ENCODE data around the gene KRT27.
"Not testable (repeated sequence)": the region's sequence is repeated elsewhere in the genome, so short reads cannot be mapped to it uniquely, and the experiment has no call there.

Gene KRT27

GRCh38 chr17:40753804-40754203 lies 28.5 kb downstream of the KRT27 start:
- DNase-seq (ENCODE audit: low read depth), result no peak

- no peak for DNase-seq (ENCODE audit: low read depth)
These were observed 31.3 kb downstream of the KRT27 start for GRCh38 chr17:40751065-40751464.

GRCh38 chr17:40750391-40750790 lies 32.0 kb downstream of the KRT27 start:
- DNase-seq (ENCODE audit: low read depth), result no peak

GRCh38 chr17:40748666-40749065 lies 33.7 kb downstream of the KRT27 start:
- DNase-seq (ENCODE audit: low read depth), result not testable (repeated sequence)

- no peak for DNase-seq (ENCODE audit: low read depth)
These were observed 43.8 kb downstream of the KRT27 start for GRCh38 chr17:40738553-40738952.

- DNase-seq (ENCODE audit: low read depth), result no peak
These were observed 47.3 kb downstream of the KRT27 start for GRCh38 chr17:40735016-40735415.

GRCh38 chr17:40734018-40734417 lies 48.3 kb downstream of the KRT27 start:
- DNase-seq (ENCODE audit: low read depth), result no peak

- no peak for DNase-seq (ENCODE audit: low read depth)
These were observed 51.4 kb downstream of the KRT27 start for GRCh38 chr17:40730970-40731369.

- DNase-seq (ENCODE audit: low read depth), result no peak
These were observed 54.7 kb downstream of the KRT27 start for GRCh38 chr17:40727447-40728231.

- no peak for DNase-seq (ENCODE audit: low read depth)
These were observed 55.4 kb downstream of the KRT27 start for GRCh38 chr17:40726919-40727318.

All from activated gamma-delta T cell treated with anti-CD3 and anti-CD28 coated beads, Interleukin-2, amount 50 U/mL, for 16 hours (primary cell).